HG02884 (cell line): ENCODE data around the gene NCBP2.
"Not testable (repeated sequence)": the region's sequence is repeated elsewhere in the genome, so short reads cannot be mapped to it uniquely, and the experiment has no call there.

Source experiments
- ATAC-seq: cut with Tn5 transposase; IDR thresholded peaks from one replicate; pipeline ENCODE4 v1.9.1; 2021; ENCODE audit warnings: mild to moderate bottlenecking, moderate library complexity; ENCODE audit not compliant: unreplicated experiment

NCBP2 gene

GRCh38 chr3:196968233-196969133 lies 26.2 kb upstream of the NCBP2 start, which contains the start of gene PIGZ:
TSS of gene PIGZ (minus strand) at chr3:196968833. CDS start at chr3:196952031, 16,802 bp downstream.
- ATAC-seq: peak; percentile 59

GRCh38 chr3:196967412-196968232 lies 25.3 kb upstream of the NCBP2 start:
- no peak for ATAC-seq

- ATAC-seq: no peak
These were observed 24.4 kb upstream of the NCBP2 start for GRCh38 chr3:196966526-196967401.

- ATAC-seq: no peak
These were observed 23.5 kb upstream of the NCBP2 start for GRCh38 chr3:196965804-196966173.

GRCh38 chr3:196965112-196965803 lies 22.9 kb upstream of the NCBP2 start:
- no peak for ATAC-seq

GRCh38 chr3:196963631-196963953 lies 21.3 kb upstream of the NCBP2 start:
- no peak for ATAC-seq

- ATAC-seq: no peak
These were observed 20.8 kb upstream of the NCBP2 start for GRCh38 chr3:196962930-196963630.

- no peak for ATAC-seq
These were observed 20.0 kb upstream of the NCBP2 start for GRCh38 chr3:196962108-196962929.

- no peak for ATAC-seq
These were observed 12.5 kb upstream of the NCBP2 start for GRCh38 chr3:196954832-196955231.

GRCh38 chr3:196951371-196951770 lies 9.0 kb upstream of the NCBP2 start:
- ATAC-seq: no peak

GRCh38 chr3:196949750-196950149 lies 7.4 kb upstream of the NCBP2 start:
- no peak for ATAC-seq

- ATAC-seq: no peak
These were observed 6.9 kb upstream of the NCBP2 start for GRCh38 chr3:196949285-196949619.

- no peak for ATAC-seq
These were observed 6.3 kb upstream of the NCBP2 start for GRCh38 chr3:196948442-196949284.

- no peak for ATAC-seq
These were observed 5.6 kb upstream of the NCBP2 start for GRCh38 chr3:196947860-196948441.

- no peak for ATAC-seq
These were observed 5.0 kb upstream of the NCBP2 start for GRCh38 chr3:196947136-196947859.

- not testable (repeated sequence) for ATAC-seq
These were observed 1.9 kb upstream of the NCBP2 start for GRCh38 chr3:196944037-196944790.
